Smooth muscle cell (in vitro differentiated cells): ENCODE data around the gene PNPLA7. TPM values are rescaled to one million over a fixed set of nuclear protein-coding genes. Genes with fewer than 3 reads are reported as not detected.
"Not testable (repeated sequence)": the region's sequence is repeated elsewhere in the genome, so short reads cannot be mapped to it uniquely, and the experiment has no call there.

ENCODE experiments used
- DNase-seq: peaks from one replicate; lab custom pipeline; 2025; ENCODE audit not compliant: unreplicated experiment; lab: John Stamatoyannopoulos, UW
- H2AFZ ChIP-seq: fragments of 200-600 bp; sonication (generic); 2 replicates; pipeline ENCODE4 v1.6.0; 2016; ENCODE audit warnings: antibody characterized with exemption, low read depth, mild to moderate bottlenecking
- H3F3A ChIP-seq: fragments of 200-600 bp; sonication (generic); 2 replicates; pipeline ENCODE4 v1.6.0; 2017; ENCODE audit warnings: antibody characterized with exemption, low read depth
- H3K27ac ChIP-seq: fragments of 200-600 bp; sonication (generic); 2 replicates; pipeline ENCODE4 v1.5.1; 2016; ENCODE audit warnings: low read depth, mild to moderate bottlenecking
- H3K27me3 ChIP-seq: fragments of 200-600 bp; sonication (generic); 2 replicates; pipeline ENCODE4 v1.6.1; 2016; ENCODE audit warnings: low read depth, mild to moderate bottlenecking
- H3K36me3 ChIP-seq: fragments of 200-600 bp; sonication (generic); 2 replicates; pipeline ENCODE4 v1.5.1; 2016; ENCODE audit warnings: low read depth
- H3K4me1 ChIP-seq: fragments of 200-600 bp; sonication (generic); 2 replicates; pipeline ENCODE4 v1.5.1; 2016; ENCODE audit warnings: low read depth
- H3K4me2 ChIP-seq: fragments of 200-600 bp; sonication (generic); 2 replicates; pipeline ENCODE4 v1.6.0; 2016; ENCODE audit warnings: mild to moderate bottlenecking
- H3K4me3 ChIP-seq: fragments of 200-600 bp; sonication (generic); 2 replicates; pipeline ENCODE4 v1.5.1; 2016; ENCODE audit warnings: mild to moderate bottlenecking
- H3K79me2 ChIP-seq: fragments of 200-600 bp; sonication (generic); 2 replicates; pipeline ENCODE4 v1.6.0; 2016; ENCODE audit warnings: low read depth, mild to moderate bottlenecking
- H3K9ac ChIP-seq: fragments of 200-600 bp; sonication (generic); 2 replicates; pipeline ENCODE4 v1.6.0; 2016; ENCODE audit warnings: low read depth
- H3K9me3 ChIP-seq: fragments of 200-600 bp; sonication (generic); replicated peaks from 2 replicates; pipeline ENCODE4 v1.5.1; 2016; ENCODE audit warnings: low read depth
- H4K20me1 ChIP-seq: fragments of 200-600 bp; sonication (generic); 2 replicates; pipeline ENCODE4 v1.6.0; 2016; ENCODE audit warnings: low read depth
- WGBS: methylation state at CpG from one replicate; pipeline ENCODE4 v1.1.7; 2016; ENCODE audit warnings: low lambda C conversion rate; 5-methylcytosine and 5-hydroxymethylcytosine counted together
- polyA plus RNA-seq: library from polyadenylated mRNA; unstranded; fragments of >200 nt; fragmentation: Nextera tagmentation; extraction: Ambion mirVana; gene quantifications from 2 replicates; pipeline ENCODE4 v1.2.1, GENCODE V29; 2016
- total RNA-seq: library from RNA; depleted of rRNA; stranded (reverse); fragments of >200 nt; gene quantifications from 2 replicates; pipeline ENCODE4 v1.2.3, GENCODE V29; 2014
- TF ChIP-seq, protein P1 (sequence below): fragments of 200-600 bp; sonication (generic); IDR thresholded peaks from 2 replicates; pipeline ENCODE4 v1.5.1; 2017; ENCODE audit warnings: borderline replicate concordance, mild to moderate bottlenecking, antibody characterized with exemption; ENCODE audit not compliant: insufficient read depth, poor library complexity, severe bottlenecking

Gene PNPLA7
- total and polyA plus RNA-seq, 2 experiments from 2014 or later, result 0.46 to 0.67 TPM

DNA sequence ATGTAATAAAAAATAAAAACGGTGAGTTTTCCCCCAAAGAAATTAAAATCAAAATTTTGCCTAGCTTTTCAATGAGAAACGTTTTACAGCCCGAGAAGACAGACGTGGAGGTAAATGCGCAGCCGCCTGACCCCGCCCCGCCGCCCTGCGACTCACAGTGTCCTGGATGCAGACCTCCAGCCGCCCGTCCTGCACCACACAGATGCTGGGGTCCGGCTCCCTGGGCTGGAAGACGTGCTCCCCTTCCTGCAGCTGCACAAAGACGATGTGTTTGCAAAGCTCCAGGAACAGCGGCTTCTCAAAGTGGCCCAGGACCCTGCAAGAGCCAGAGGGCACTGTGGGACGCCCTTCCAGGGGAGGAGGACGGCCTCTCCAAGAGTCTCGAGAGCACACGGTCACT lies 7.7 kb downstream of the PNPLA7 start:
- H3K27ac ChIP-seq, result no peak overlapping the region
- no peaks in the 10 kb centered on the region for H4K20me1 ChIP-seq
- H3K4me2 ChIP-seq, result no peak overlapping the region
- TF ChIP-seq, protein P1, sequence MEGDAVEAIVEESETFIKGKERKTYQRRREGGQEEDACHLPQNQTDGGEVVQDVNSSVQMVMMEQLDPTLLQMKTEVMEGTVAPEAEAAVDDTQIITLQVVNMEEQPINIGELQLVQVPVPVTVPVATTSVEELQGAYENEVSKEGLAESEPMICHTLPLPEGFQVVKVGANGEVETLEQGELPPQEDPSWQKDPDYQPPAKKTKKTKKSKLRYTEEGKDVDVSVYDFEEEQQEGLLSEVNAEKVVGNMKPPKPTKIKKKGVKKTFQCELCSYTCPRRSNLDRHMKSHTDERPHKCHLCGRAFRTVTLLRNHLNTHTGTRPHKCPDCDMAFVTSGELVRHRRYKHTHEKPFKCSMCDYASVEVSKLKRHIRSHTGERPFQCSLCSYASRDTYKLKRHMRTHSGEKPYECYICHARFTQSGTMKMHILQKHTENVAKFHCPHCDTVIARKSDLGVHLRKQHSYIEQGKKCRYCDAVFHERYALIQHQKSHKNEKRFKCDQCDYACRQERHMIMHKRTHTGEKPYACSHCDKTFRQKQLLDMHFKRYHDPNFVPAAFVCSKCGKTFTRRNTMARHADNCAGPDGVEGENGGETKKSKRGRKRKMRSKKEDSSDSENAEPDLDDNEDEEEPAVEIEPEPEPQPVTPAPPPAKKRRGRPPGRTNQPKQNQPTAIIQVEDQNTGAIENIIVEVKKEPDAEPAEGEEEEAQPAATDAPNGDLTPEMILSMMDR, result no peak
- H3K4me3 ChIP-seq, result no peak overlapping the region
- no peaks in the 10 kb centered on the region for H3K79me2 ChIP-seq
- no peaks in the 10 kb centered on the region for H3F3A ChIP-seq
- H3K36me3 ChIP-seq, result no peaks in the 10 kb centered on the region
- no peak for DNase-seq
- H3K27me3 ChIP-seq, result no peaks in the 10 kb centered on the region
- no peaks in the 10 kb centered on the region for H3K9me3 ChIP-seq
- WGBS, result 94% methylated on average over 20 of the region's 20 CpGs
- no peak overlapping the region for H2AFZ ChIP-seq
- H3K9ac ChIP-seq, result no peak overlapping the region
- peaks cover 3% of the 10 kb centered on the region for H3K4me1 ChIP-seq

DNA sequence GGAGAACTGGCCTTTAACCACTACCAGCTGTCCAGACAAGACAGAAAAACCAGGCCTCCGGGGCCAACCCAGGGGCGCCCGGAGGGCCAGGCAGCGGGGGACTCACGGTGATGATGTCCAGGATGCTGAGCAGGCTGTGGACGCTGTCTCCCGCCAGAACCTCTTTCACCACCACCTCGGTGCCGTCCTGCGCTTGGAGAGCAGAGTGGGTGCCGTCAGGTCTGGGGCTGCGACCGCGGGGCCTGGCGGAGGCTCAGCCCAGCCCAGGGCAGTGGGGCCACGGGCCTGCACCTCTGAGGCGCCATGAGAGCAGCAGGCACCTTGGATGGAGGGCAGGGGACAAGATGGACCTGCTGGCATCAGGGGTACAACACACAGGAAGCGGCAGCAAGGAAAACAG lies 9.7 kb downstream of the PNPLA7 start:
- Histone ChIP-seq H2AFZ (no peak overlapping the region), H3K27ac (no peak overlapping the region), H3F3A (no peaks in the 10 kb centered on the region), H3K9me3 (no peaks in the 10 kb centered on the region), H3K9ac (no peak overlapping the region), H3K4me2 (no peak overlapping the region), H3K79me2 (no peaks in the 10 kb centered on the region), H3K36me3 (no peaks in the 10 kb centered on the region), H3K4me3 (no peak overlapping the region), H4K20me1 (no peaks in the 10 kb centered on the region), H3K4me1 (peaks cover 3% of the 10 kb centered on the region), H3K27me3 (no peaks in the 10 kb centered on the region)
- DNase-seq, result no peak
- TF ChIP-seq, protein P1, result no peak
- WGBS, result 94% methylated on average over 18 of the region's 18 CpGs

DNA sequence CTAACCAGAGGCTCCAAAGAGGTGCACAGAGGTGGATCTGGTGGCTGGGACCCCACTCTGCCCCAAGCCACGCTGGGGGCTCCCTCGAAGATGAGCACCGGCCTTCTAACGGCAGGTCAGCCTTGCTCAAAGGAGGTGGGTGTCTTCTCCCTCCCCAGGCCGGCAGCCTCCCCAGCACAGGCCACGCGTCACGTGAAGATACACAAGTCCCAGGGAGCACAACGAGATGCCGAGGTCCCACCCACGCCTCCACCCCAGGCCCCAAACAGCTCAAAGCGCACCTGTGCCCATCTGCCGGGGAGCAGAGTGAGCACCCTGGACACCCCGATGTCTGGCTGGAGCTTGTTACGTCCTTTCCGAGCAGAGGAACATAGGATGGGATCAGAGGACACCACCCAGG lies 12.1 kb downstream of the PNPLA7 start:
- WGBS, result 97% methylated on average over 16 of the region's 16 CpGs

DNA sequence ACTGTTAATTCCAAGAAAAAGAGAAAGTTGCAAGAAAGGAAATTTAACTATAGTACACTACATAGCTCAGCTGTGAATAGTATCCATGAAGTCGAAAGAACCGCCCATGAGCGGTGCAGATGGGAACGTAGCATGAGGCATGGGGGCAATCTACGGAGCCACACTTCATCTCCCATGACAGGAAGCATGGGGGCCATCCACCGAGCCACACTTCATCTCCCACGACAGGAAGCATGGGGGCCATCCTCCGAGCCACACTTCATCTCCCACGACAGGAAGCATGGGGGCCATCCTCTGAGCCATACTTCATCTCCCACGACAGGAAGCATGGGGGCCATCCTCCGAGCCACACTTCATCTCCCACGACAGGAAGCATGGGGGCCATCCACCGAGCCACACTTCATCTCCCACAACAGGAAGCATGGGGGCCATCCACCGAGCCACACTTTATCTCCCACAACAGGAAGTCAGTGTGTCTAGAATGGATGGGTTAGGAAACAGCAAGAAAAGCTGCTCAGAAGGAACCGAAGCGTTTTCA lies 13.5 kb downstream of the PNPLA7 start:
- H3K27me3 ChIP-seq, H3F3A ChIP-seq, H4K20me1 ChIP-seq, H3K4me2 ChIP-seq, H3K27ac ChIP-seq, H3K9ac ChIP-seq, H3K9me3 ChIP-seq, H3K4me3 ChIP-seq, H3K36me3 ChIP-seq, H2AFZ ChIP-seq, H3K79me2 ChIP-seq, DNase-seq, H3K4me1 ChIP-seq: not testable (repeated sequence)
- 84% methylated on average over 16 of the region's 16 CpGs for WGBS

More for the DNA sequence above, 12.1 kb downstream of the PNPLA7 start:
- Histone ChIP-seq H3K79me2 (no peaks in the 10 kb centered on the region), H3F3A (peaks cover 4% of the 10 kb centered on the region), H3K9ac (no peak overlapping the region), H3K4me3 (no peak overlapping the region), H3K9me3 (no peaks in the 10 kb centered on the region), H3K27me3 (no peaks in the 10 kb centered on the region), H3K4me1 (no peaks in the 10 kb centered on the region), H3K36me3 (no peaks in the 10 kb centered on the region), H4K20me1 (no peaks in the 10 kb centered on the region), H3K4me2 (no peak overlapping the region), H3K27ac (no peak overlapping the region), H2AFZ (no peak overlapping the region)
- DNase-seq, result no peak
- TF ChIP-seq, protein P1, result no peak
